H1 (cell line): ENCODE results near the gene CACNA2D1.

Source experiments
- CEBPB ChIP-seq: IDR thresholded peaks from 2 replicates; pipeline ENCODE4 v1.6.1; 2012; ENCODE audit warnings: low read depth, low read length
- JUN ChIP-seq: IDR thresholded peaks from 2 replicates; pipeline ENCODE4 v1.6.1; 2011; ENCODE audit warnings: low read depth, mild to moderate bottlenecking, improper control_type of control experiment, low read length
- POLR2A ChIP-seq, 2 experiments: IDR thresholded peaks; 1 replicate in 1 of 2; 2 replicates in 1 of 2; pipeline ENCODE4 v1.6.1; 2011; ENCODE audit warnings: low read depth in 2 of 2, low read length in 2 of 2, mild to moderate bottlenecking in 2 of 2; ENCODE audit errors: control extremely low read depth in 1 of 2
- POLR2AphosphoS5 ChIP-seq: IDR thresholded peaks from 2 replicates; pipeline ENCODE4 v1.6.1; 2011; ENCODE audit warnings: low read depth, low read length
- RBBP5 ChIP-seq: IDR thresholded peaks from 2 replicates; pipeline ENCODE4 v1.7.1; 2012; ENCODE audit warnings: low read depth, mild to moderate bottlenecking, inconsistent platforms, low read length, moderate library complexity, borderline replicate concordance
- RFX5 ChIP-seq: IDR thresholded peaks from 2 replicates; pipeline ENCODE4 v1.6.1; 2011; ENCODE audit warnings: low read depth, low read length, improper control_type of control experiment, borderline replicate concordance
- SIN3A ChIP-seq, 2 experiments: IDR thresholded peaks in 1 of 2; conservative IDR thresholded peaks in 1 of 2; 2 replicates each; pipeline ENCODE4 v1.6.1; 2011 to 2012; ENCODE audit warnings: low read length in 2 of 2, improper control_type of control experiment in 1 of 2, low read depth in 1 of 2, mild to moderate bottlenecking in 1 of 2
- SIRT6 ChIP-seq: IDR thresholded peaks from one replicate; pipeline ENCODE4 v1.7.1; 2012; ENCODE audit warnings: low read length, inconsistent platforms
- TF ChIP-seq, protein P1 (sequence below), 3 experiments: IDR thresholded peaks; 1 replicate in 2 of 3; 2 replicates in 1 of 3; pipeline versions ENCODE4 v1.5.1 to v1.6.1; 2011; ENCODE audit warnings: low read length in 3 of 3, mild to moderate bottlenecking in 3 of 3, inconsistent platforms in 2 of 3, low read depth in 1 of 3, moderate library complexity in 1 of 3; ENCODE audit not compliant: insufficient read depth in 1 of 3; ENCODE audit errors: control extremely low read depth in 1 of 3
- TF ChIP-seq, protein P2 (sequence below): IDR thresholded peaks from 2 replicates; pipeline ENCODE4 v1.6.1; 2011; ENCODE audit warnings: low read depth, mild to moderate bottlenecking, low read length; ENCODE audit not compliant: insufficient read depth
- TF ChIP-seq, protein P3 (sequence below): IDR thresholded peaks from 2 replicates; pipeline ENCODE4 v1.6.1; 2012; ENCODE audit warnings: inconsistent platforms
- TF ChIP-seq, protein P4 (sequence below): IDR thresholded peaks from 2 replicates; pipeline ENCODE4 v1.6.1; 2012; ENCODE audit warnings: inconsistent platforms

DNA sequence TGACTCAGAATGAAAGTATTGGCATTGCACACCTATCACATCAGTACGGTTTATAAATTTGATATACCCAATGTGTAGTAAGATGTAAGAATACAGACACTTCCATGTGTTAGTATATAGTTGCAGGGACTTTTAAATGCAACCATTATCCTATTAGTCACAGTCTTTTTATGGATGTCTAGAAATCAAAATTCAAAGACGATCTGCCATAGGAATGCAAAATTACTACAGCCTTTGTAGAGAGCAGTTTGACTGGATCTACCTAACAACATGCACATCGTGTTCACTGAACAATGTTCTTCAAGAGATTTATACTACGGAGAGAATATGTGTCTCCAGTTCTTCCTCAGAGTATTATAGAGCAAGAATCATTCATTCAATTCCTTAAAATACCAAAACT, 356.5 kb downstream of the CACNA2D1 start:
- TF ChIP-seq, protein P1, sequence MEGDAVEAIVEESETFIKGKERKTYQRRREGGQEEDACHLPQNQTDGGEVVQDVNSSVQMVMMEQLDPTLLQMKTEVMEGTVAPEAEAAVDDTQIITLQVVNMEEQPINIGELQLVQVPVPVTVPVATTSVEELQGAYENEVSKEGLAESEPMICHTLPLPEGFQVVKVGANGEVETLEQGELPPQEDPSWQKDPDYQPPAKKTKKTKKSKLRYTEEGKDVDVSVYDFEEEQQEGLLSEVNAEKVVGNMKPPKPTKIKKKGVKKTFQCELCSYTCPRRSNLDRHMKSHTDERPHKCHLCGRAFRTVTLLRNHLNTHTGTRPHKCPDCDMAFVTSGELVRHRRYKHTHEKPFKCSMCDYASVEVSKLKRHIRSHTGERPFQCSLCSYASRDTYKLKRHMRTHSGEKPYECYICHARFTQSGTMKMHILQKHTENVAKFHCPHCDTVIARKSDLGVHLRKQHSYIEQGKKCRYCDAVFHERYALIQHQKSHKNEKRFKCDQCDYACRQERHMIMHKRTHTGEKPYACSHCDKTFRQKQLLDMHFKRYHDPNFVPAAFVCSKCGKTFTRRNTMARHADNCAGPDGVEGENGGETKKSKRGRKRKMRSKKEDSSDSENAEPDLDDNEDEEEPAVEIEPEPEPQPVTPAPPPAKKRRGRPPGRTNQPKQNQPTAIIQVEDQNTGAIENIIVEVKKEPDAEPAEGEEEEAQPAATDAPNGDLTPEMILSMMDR (IDR thresholded peaks at IDR 0.05; ENCODE audit: control extremely low read depth in 1 of 3, insufficient read depth in 1 of 3, low read depth in 1 of 3, low read length in 3 of 3): no peak
- TF ChIP-seq SIRT6 (no peak), CEBPB (no peak), RBBP5 (no peak), SIN3A (conservative IDR thresholded peaks at IDR 0.05 in 1 of 2, IDR thresholded peaks at IDR 0.05 in 1 of 2; ENCODE audit: low read depth in 1 of 2, low read length in 2 of 2) (no peak), POLR2AphosphoS5 (no peak), JUN (no peak), POLR2A (IDR thresholded peaks at IDR 0.05; ENCODE audit: control extremely low read depth in 1 of 2, low read depth in 2 of 2, low read length in 2 of 2) (no peak), RFX5 (no peak)
- TF ChIP-seq, protein P2, sequence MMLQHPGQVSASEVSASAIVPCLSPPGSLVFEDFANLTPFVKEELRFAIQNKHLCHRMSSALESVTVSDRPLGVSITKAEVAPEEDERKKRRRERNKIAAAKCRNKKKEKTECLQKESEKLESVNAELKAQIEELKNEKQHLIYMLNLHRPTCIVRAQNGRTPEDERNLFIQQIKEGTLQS: no peak
- TF ChIP-seq, protein P3, sequence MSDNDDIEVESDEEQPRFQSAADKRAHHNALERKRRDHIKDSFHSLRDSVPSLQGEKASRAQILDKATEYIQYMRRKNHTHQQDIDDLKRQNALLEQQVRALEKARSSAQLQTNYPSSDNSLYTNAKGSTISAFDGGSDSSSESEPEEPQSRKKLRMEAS: no peak
- TF ChIP-seq, protein P4, sequence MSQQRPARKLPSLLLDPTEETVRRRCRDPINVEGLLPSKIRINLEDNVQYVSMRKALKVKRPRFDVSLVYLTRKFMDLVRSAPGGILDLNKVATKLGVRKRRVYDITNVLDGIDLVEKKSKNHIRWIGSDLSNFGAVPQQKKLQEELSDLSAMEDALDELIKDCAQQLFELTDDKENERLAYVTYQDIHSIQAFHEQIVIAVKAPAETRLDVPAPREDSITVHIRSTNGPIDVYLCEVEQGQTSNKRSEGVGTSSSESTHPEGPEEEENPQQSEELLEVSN: no peak
